Hepatic stellate cell (primary cell): Measurements from ENCODE around the gene PTPRE.

Experiments
- DNase-seq: peaks from one replicate; pipeline ENCODE4 v3.0.0; 2011; ENCODE audit warnings: low spot score

PTPRE gene

GRCh38 chr10:127908106-127908958 lies 1.4 kb downstream of the PTPRE start:
- DNase-seq, result no peak

GRCh38 chr10:127908959-127909267 lies 2.0 kb downstream of the PTPRE start:
- DNase-seq, result no peak

GRCh38 chr10:127909716-127910463 lies 3.0 kb downstream of the PTPRE start:
- DNase-seq, result no peak

GRCh38 chr10:127910464-127910770 lies 3.5 kb downstream of the PTPRE start:
- DNase-seq, result no peak

- no peak for DNase-seq
These were observed 4.4 kb downstream of the PTPRE start for GRCh38 chr10:127911218-127911866.

- DNase-seq, result no peak
These were observed 5.0 kb downstream of the PTPRE start for GRCh38 chr10:127911867-127912257.

GRCh38 chr10:127912607-127913367 lies 5.9 kb downstream of the PTPRE start:
- no peak for DNase-seq

GRCh38 chr10:127913368-127913759 lies 6.5 kb downstream of the PTPRE start:
- DNase-seq, result no peak

- DNase-seq, result no peak
These were observed 8.4 kb downstream of the PTPRE start for GRCh38 chr10:127915324-127915723.

- no peak for DNase-seq
These were observed 9.9 kb downstream of the PTPRE start for GRCh38 chr10:127916826-127917225.

GRCh38 chr10:127918572-127918971 lies 11.7 kb downstream of the PTPRE start:
- DNase-seq, result no peak

- DNase-seq, result no peak
These were observed 12.7 kb downstream of the PTPRE start for GRCh38 chr10:127919418-127920271.

GRCh38 chr10:127920306-127921074 lies 13.6 kb downstream of the PTPRE start:
- no peak for DNase-seq

- DNase-seq, result no peak
These were observed 14.3 kb downstream of the PTPRE start for GRCh38 chr10:127921075-127921752.

- DNase-seq, result no peak
These were observed 14.8 kb downstream of the PTPRE start for GRCh38 chr10:127921753-127922145.

- no peak for DNase-seq
These were observed 15.3 kb downstream of the PTPRE start for GRCh38 chr10:127922206-127922605.

- no peak for DNase-seq
These were observed 15.9 kb downstream of the PTPRE start for GRCh38 chr10:127922675-127923366.

GRCh38 chr10:127923646-127924045 lies 16.7 kb downstream of the PTPRE start:
- no peak for DNase-seq

- no peak for DNase-seq
These were observed 18.7 kb downstream of the PTPRE start for GRCh38 chr10:127925471-127926207.
